Measurements from ENCODE around the gene REELD1. TPM values are rescaled to one million over a fixed set of nuclear protein-coding genes. Genes with fewer than 3 reads are reported as not detected.

The REELD1 gene
- total RNA-seq, 1 experiment from 2014 or later = not detected

DNA sequence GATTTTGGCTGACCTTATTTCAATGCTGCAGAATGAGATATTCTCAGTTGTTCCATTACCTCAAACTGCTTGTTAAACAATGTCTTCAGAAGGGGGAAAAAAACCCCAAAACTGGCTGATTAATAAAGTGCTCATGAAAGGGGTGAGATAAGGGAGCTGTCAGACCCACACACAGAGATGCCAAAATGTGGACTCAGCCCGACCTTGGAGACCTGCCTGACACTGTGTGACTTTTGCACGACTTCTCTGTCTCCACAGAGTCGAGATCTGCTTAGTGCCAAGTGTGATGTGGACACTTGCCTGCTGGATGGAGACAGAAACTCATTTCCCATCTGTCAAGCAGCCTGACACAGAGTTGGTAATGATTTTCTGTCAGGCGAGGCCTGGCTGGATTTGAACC lies 31.5 kb downstream of the REELD1 start:
- ChIA-PET CTCF (no interaction called here), POLR2A (ENCODE audit: unreplicated experiment) (no interaction called here)
- intact Hi-C loops (cut with micrococcal nuclease; ENCODE audit: unreplicated experiment) = no loop called here
- H4K20me1 ChIP-seq (ENCODE audit: insufficient read depth) = no peaks in the 10 kb centered on the region
- no peaks in the 10 kb centered on the region for H3K79me2 ChIP-seq (ENCODE audit: low read depth)
- peaks cover 10% of the 10 kb centered on the region for H3F3A ChIP-seq (ENCODE audit: insufficient read depth, low read depth)
- TF ChIP-seq, protein P1, sequence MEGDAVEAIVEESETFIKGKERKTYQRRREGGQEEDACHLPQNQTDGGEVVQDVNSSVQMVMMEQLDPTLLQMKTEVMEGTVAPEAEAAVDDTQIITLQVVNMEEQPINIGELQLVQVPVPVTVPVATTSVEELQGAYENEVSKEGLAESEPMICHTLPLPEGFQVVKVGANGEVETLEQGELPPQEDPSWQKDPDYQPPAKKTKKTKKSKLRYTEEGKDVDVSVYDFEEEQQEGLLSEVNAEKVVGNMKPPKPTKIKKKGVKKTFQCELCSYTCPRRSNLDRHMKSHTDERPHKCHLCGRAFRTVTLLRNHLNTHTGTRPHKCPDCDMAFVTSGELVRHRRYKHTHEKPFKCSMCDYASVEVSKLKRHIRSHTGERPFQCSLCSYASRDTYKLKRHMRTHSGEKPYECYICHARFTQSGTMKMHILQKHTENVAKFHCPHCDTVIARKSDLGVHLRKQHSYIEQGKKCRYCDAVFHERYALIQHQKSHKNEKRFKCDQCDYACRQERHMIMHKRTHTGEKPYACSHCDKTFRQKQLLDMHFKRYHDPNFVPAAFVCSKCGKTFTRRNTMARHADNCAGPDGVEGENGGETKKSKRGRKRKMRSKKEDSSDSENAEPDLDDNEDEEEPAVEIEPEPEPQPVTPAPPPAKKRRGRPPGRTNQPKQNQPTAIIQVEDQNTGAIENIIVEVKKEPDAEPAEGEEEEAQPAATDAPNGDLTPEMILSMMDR (conservative IDR thresholded peaks at IDR 0.05) = no peak
- no peak for TF ChIP-seq EZH2 (IDR thresholded peaks at IDR 0.05; ENCODE audit: low read depth)
- no peaks in the 10 kb centered on the region for H3K9me3 ChIP-seq (ENCODE audit: insufficient read depth, low read depth)
- no peaks in the 10 kb centered on the region for H3K9me2 ChIP-seq (ENCODE audit: insufficient read depth)
- no peak overlapping the region for H3K4me2 ChIP-seq
- no peak overlapping the region for H3K4me3 ChIP-seq
- no peaks in the 10 kb centered on the region for H3K27me3 ChIP-seq (ENCODE audit: insufficient read depth, low read depth)
- H3K36me3 ChIP-seq (ENCODE audit: low read depth) = no peaks in the 10 kb centered on the region
- no peak overlapping the region for H3K27ac ChIP-seq
- H3K4me1 ChIP-seq (replicated peaks; ENCODE audit: insufficient read depth) = peaks cover 27% of the 10 kb centered on the region
- H2AFZ ChIP-seq = no peak overlapping the region
- BruUV-seq (replicated peaks) = no TSS peak
- no peak for DNase-seq

DNA sequence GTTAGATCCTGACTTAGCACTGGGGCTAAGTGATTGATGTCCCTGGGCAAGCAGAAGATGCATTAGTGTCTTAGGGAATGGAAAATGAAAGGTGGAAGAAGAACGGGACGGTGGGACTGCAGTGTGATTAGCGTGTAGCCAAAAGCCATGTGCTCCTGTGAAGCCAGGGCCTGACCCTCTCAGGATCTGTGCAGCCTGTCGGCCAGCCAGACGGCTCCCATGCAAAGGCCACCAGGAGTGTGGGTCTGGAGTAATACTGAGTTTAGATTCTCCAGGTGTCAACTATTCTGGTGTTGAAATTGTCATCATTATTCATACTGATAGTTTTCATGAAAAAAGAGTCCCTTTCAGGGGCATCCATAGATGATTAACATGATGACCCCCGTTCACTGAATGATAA lies 32.0 kb downstream of the REELD1 start:
- H2AFZ ChIP-seq = no peak overlapping the region
- H4K20me1 ChIP-seq (ENCODE audit: insufficient read depth) = no peaks in the 10 kb centered on the region
- BruUV-seq (replicated peaks) = no TSS peak
- DNase-seq = no peak
- no peak overlapping the region for H3K4me2 ChIP-seq
- POLR2A ChIA-PET (ENCODE audit: unreplicated experiment) = no interaction called here
- intact Hi-C loops (cut with micrococcal nuclease; ENCODE audit: unreplicated experiment) = no loop called here
- peaks cover 22% of the 10 kb centered on the region for H3K4me1 ChIP-seq (replicated peaks; ENCODE audit: insufficient read depth)
- no peak for TF ChIP-seq EZH2 (IDR thresholded peaks at IDR 0.05; ENCODE audit: low read depth)
- TF ChIP-seq, protein P1 (conservative IDR thresholded peaks at IDR 0.05) = no peak
- H3K27ac ChIP-seq = no peak overlapping the region
- no peaks in the 10 kb centered on the region for H3K36me3 ChIP-seq (ENCODE audit: low read depth)
- no peaks in the 10 kb centered on the region for H3K27me3 ChIP-seq (ENCODE audit: insufficient read depth, low read depth)
- CTCF ChIA-PET = no interaction called here
- peaks cover 5% of the 10 kb centered on the region; the same call in 1 of the 2 replicates for H3F3A ChIP-seq (ENCODE audit: insufficient read depth, low read depth)
- H3K4me3 ChIP-seq = no peak overlapping the region
- no peaks in the 10 kb centered on the region for H3K9me2 ChIP-seq (ENCODE audit: insufficient read depth)
- no peaks in the 10 kb centered on the region for H3K79me2 ChIP-seq (ENCODE audit: low read depth)
- no peaks in the 10 kb centered on the region for H3K9me3 ChIP-seq (ENCODE audit: insufficient read depth, low read depth)

DNA sequence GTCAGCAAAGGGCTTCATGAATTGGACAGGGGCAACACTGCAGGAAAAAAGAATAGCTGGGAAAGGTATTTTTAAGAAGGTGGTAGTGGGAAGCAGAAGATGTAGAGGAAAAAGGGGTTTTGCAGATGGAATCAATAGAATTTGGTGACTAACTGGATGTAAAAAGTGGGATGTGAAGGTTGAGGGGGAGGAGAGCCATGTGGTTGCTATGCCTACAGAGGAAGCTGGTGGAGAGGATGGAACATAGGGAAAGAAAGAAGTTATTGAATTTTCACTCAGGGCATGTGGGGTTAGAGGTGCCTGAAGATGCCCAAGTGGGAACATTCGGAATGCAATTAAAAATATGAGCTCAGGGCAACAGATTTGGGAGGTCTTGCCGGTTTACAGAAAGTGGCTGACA lies 33.0 kb downstream of the REELD1 start:
- H3K9me2 ChIP-seq (ENCODE audit: insufficient read depth) = no peaks in the 10 kb centered on the region
- ChIA-PET CTCF (no interaction called here), POLR2A (ENCODE audit: unreplicated experiment) (no interaction called here)
- H3K36me3 ChIP-seq (ENCODE audit: low read depth) = no peaks in the 10 kb centered on the region
- no peak overlapping the region for H3K27ac ChIP-seq
- no peaks in the 10 kb centered on the region for H3K79me2 ChIP-seq (ENCODE audit: low read depth)
- H3K27me3 ChIP-seq (ENCODE audit: insufficient read depth, low read depth) = no peaks in the 10 kb centered on the region
- intact Hi-C loops (cut with micrococcal nuclease; ENCODE audit: unreplicated experiment) = no loop called here
- no peak for DNase-seq
- H3K4me1 ChIP-seq (replicated peaks; ENCODE audit: insufficient read depth) = peaks cover 15% of the 10 kb centered on the region
- no peaks in the 10 kb centered on the region for H3K9me3 ChIP-seq (ENCODE audit: insufficient read depth, low read depth)
- H3F3A ChIP-seq (ENCODE audit: insufficient read depth, low read depth) = no peaks in the 10 kb centered on the region
- H2AFZ ChIP-seq = no peak overlapping the region
- no peak for TF ChIP-seq EZH2 (IDR thresholded peaks at IDR 0.05; ENCODE audit: low read depth)
- TF ChIP-seq, protein P1 (conservative IDR thresholded peaks at IDR 0.05) = no peak
- H3K4me3 ChIP-seq = no peak overlapping the region
- no peak overlapping the region for H3K4me2 ChIP-seq
- no peaks in the 10 kb centered on the region for H4K20me1 ChIP-seq (ENCODE audit: insufficient read depth)
- BruUV-seq (replicated peaks) = no TSS peak
